Sigmoid colon (tissue), 4 donors: ENCODE results near the gene DAB2IP.

Experiments
- CTCF ChIP-seq, 4 experiments: fragments of 450-650 bp in 3 of 4; fragments of 200-600 bp in 1 of 4; IDR thresholded peaks; one replicate each; pipeline ENCODE4 v1.5.1; 2016 to 2019; ENCODE audit warnings: antibody characterized with exemption in 4 of 4, mild to moderate bottlenecking in 3 of 4, moderate library complexity in 2 of 4
- EP300 ChIP-seq, 4 donors: sonication (generic); formaldehyde crosslinking; IDR thresholded peaks; one replicate each; pipeline ENCODE4 v1.6.1; 2017; ENCODE audit warnings: antibody characterized with exemption in 4 of 4
- POLR2A ChIP-seq, 2 donors: fragments of 450-650 bp; IDR thresholded peaks; one replicate each; pipeline ENCODE4 v1.6.1; 2016; ENCODE audit warnings: antibody characterized with exemption in 2 of 2, mild to moderate bottlenecking in 2 of 2, moderate library complexity in 2 of 2
- POLR2AphosphoS5 ChIP-seq, 4 donors: sonication (generic); formaldehyde crosslinking; IDR thresholded peaks; one replicate each; pipeline ENCODE4 v1.6.1; 2017; ENCODE audit warnings: antibody characterized with exemption in 4 of 4

DNA sequence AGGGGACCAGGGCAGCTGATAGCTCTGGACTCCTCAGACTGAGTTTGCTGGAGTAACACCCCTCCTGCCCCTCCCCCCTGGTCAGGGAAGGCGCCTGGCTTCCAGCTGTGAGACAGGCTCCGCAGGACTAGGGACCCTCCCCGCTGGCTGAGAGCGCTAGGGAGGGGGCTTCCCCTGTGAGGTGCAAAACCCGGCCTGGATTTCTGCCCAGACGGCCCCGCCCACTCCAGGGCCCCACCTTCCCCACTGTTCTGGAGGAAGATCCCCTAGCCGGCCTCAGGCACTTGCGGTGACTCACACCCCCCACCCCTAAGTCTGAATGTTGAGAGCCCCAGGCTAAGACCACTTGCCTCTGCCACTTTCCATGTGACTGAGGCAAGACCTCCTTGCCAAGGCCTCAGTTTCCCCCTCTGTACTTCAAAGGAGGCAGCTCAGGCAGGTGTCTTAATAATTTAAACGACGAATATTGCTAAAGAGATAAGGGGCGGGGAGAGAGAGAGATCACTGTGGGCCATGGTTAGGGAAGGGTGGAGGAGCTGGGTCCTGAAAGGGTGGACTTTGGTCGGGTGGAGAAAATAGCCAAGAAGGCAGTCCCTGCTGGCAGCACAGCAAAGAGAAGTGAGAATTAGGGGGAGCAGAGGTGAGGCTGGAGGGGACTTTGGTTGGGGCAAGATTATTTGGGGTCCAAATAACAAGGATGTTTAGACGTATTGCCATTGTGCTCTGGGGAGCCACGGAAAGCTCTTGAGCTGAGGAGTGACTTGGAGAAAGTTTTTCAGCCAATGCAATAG lies 1.0 kb upstream of the DAB2IP start:
- peak in 1 of 2 donors; percentile 19 for TF ChIP-seq POLR2A (IDR thresholded peaks at IDR 0.05)
- TF ChIP-seq CTCF (IDR thresholded peaks at IDR 0.05): no peak
- TF ChIP-seq EP300 (IDR thresholded peaks at IDR 0.05): no peak
- no peak for TF ChIP-seq POLR2AphosphoS5 (IDR thresholded peaks at IDR 0.05)
